Measurements from ENCODE around the gene KCNJ9. TPM values are rescaled to one million over a fixed set of nuclear protein-coding genes. Genes with fewer than 3 reads are reported as not detected.

The KCNJ9 gene
- total and polyA plus RNA-seq, 10 of the 15 experiments (the other 5 are each of a cell fraction or from before 2014, with no cell fraction given) = 0.12 TPM; not detected in 9

DNA sequence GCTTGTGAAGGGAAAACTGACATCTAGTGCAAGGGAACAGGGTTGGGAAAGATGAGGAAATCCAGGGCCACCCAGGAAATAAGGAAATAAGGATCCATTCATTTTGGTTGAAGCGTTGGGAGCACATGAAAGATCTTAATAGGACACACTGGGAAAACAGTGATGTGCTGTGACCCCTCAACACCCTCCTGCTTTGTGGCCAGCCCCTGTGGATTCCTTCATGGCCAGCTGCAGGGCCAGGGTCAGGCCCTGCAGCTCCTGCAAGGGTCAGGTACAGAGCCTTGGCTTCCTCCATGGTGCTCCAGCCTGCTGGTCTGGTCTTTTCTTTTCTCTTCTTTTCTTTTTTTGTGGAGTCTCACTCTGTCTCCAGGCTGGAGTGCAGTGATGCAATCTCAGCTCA is 30.7 kb upstream of the KCNJ9 start:
- Histone ChIP-seq H3K27ac (ENCODE audit: control insufficient read depth, insufficient read depth) (no peak overlapping the region), H3K27me3 (replicated peaks in 1 of 2; ENCODE audit: control insufficient read depth in 2 of 2, insufficient read depth in 2 of 2, low read length in 1 of 2) (peaks cover 3 to 8% of the 10 kb centered on the region in 2 experiments), H4K20me1 (ENCODE audit: control insufficient read depth, insufficient read depth) (no peaks in the 10 kb centered on the region), H3K4me3 (no peak overlapping the region), H2AFZ (ENCODE audit: control insufficient read depth, low read depth, low read length) (no peak overlapping the region), H3K36me3 (ENCODE audit: control insufficient read depth in 2 of 2, insufficient read depth in 2 of 2, low read length in 1 of 2) (no peaks in the 10 kb centered on the region), H3K4me2 (ENCODE audit: control insufficient read depth, insufficient read depth) (no peak overlapping the region), H3K9me3 (replicated peaks; ENCODE audit: control insufficient read depth, insufficient read depth, low read length) (no peaks in the 10 kb centered on the region), H3K79me2 (ENCODE audit: control insufficient read depth, insufficient read depth, low read length) (no peaks in the 10 kb centered on the region), H3K4me1 (ENCODE audit: control insufficient read depth, insufficient read depth, low read length) (peaks cover 11% of the 10 kb centered on the region), H3K9ac (ENCODE audit: control insufficient read depth, insufficient read depth, low read length) (no peak overlapping the region)
- ChIA-PET CTCF (interaction anchor here (1.1 to 49.8 kb wide), 3 partner anchors 34 to 327 kb away, joined by 3 to 1035 read pairs (median 5); partner anchors contain the start of genes IGSF8, KCNJ10 and KCNJ9), SMC1A (ENCODE audit: uncharacterized antibody, unreplicated experiment) (no interaction called here), RAD21 (ENCODE audit: unreplicated experiment) (no interaction called here), POLR2A (no interaction called here)
- BruUV-seq (replicated peaks) = no TSS peak
- no peak for FAIRE-seq
- ATAC-seq = no peak
- no peak for DNase-seq (ENCODE audit: low read depth, low spot score)
- intact Hi-C loops (cut with micrococcal nuclease; ENCODE audit: unreplicated experiment) (no loop called here), in situ Hi-C loops (cut with MboI) (no loop called here)
- WGBS (ENCODE audit: insufficient coverage, insufficient replicate concordance, low lambda C conversion rate, missing lambda C conversion rate) = 71% methylated on average over 1 of the region's 1 CpG
- TF ChIP-seq ZNF217 (IDR thresholded peaks at IDR 0.05) = no peak
- no peak for TF ChIP-seq ASH2L (IDR thresholded peaks at IDR 0.05; ENCODE audit: borderline replicate concordance, low read depth)
- TF ChIP-seq ZNF274 (IDR thresholded peaks at IDR 0.05; ENCODE audit: insufficient read depth, insufficient read length) = no peak
- TF ChIP-seq, protein P1, sequence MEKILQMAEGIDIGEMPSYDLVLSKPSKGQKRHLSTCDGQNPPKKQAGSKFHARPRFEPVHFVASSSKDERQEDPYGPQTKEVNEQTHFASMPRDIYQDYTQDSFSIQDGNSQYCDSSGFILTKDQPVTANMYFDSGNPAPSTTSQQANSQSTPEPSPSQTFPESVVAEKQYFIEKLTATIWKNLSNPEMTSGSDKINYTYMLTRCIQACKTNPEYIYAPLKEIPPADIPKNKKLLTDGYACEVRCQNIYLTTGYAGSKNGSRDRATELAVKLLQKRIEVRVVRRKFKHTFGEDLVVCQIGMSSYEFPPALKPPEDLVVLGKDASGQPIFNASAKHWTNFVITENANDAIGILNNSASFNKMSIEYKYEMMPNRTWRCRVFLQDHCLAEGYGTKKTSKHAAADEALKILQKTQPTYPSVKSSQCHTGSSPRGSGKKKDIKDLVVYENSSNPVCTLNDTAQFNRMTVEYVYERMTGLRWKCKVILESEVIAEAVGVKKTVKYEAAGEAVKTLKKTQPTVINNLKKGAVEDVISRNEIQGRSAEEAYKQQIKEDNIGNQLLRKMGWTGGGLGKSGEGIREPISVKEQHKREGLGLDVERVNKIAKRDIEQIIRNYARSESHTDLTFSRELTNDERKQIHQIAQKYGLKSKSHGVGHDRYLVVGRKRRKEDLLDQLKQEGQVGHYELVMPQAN (conservative IDR thresholded peaks at IDR 0.05) = no peak
- TF ChIP-seq FOXK2 (IDR thresholded peaks at IDR 0.05) = no peak
- TF ChIP-seq CREB1 (IDR thresholded peaks at IDR 0.05; ENCODE audit: low read depth) = no peak
- no peak for TF ChIP-seq NFYB (IDR thresholded peaks at IDR 0.05; ENCODE audit: insufficient read depth, low read depth, low read length)
- no peak for TF ChIP-seq HDAC6 (IDR thresholded peaks at IDR 0.05; ENCODE audit: unreplicated experiment)
- no peak for TF ChIP-seq KAT2A (conservative IDR thresholded peaks at IDR 0.05; ENCODE audit: control insufficient read depth, low read depth, low read length)
- TF ChIP-seq, protein P2, sequence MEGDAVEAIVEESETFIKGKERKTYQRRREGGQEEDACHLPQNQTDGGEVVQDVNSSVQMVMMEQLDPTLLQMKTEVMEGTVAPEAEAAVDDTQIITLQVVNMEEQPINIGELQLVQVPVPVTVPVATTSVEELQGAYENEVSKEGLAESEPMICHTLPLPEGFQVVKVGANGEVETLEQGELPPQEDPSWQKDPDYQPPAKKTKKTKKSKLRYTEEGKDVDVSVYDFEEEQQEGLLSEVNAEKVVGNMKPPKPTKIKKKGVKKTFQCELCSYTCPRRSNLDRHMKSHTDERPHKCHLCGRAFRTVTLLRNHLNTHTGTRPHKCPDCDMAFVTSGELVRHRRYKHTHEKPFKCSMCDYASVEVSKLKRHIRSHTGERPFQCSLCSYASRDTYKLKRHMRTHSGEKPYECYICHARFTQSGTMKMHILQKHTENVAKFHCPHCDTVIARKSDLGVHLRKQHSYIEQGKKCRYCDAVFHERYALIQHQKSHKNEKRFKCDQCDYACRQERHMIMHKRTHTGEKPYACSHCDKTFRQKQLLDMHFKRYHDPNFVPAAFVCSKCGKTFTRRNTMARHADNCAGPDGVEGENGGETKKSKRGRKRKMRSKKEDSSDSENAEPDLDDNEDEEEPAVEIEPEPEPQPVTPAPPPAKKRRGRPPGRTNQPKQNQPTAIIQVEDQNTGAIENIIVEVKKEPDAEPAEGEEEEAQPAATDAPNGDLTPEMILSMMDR (IDR thresholded peaks at IDR 0.05 in 2 of 3, conservative IDR thresholded peaks at IDR 0.05 in 1 of 3; ENCODE audit: control insufficient read depth in 2 of 3, extremely low read depth in 1 of 3, insufficient read depth in 1 of 3, low read depth in 3 of 3, low read length in 3 of 3) = no peak
- TF ChIP-seq, protein P3, sequence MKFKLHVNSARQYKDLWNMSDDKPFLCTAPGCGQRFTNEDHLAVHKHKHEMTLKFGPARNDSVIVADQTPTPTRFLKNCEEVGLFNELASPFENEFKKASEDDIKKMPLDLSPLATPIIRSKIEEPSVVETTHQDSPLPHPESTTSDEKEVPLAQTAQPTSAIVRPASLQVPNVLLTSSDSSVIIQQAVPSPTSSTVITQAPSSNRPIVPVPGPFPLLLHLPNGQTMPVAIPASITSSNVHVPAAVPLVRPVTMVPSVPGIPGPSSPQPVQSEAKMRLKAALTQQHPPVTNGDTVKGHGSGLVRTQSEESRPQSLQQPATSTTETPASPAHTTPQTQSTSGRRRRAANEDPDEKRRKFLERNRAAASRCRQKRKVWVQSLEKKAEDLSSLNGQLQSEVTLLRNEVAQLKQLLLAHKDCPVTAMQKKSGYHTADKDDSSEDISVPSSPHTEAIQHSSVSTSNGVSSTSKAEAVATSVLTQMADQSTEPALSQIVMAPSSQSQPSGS (IDR thresholded peaks at IDR 0.05; ENCODE audit: low read length) = no peak
- no peak for TF ChIP-seq ZNF24 (IDR thresholded peaks at IDR 0.05)
- no peak for TF ChIP-seq POLR2A (IDR thresholded peaks at IDR 0.05; ENCODE audit: low read depth, low read length)
- TF ChIP-seq, protein P4, sequence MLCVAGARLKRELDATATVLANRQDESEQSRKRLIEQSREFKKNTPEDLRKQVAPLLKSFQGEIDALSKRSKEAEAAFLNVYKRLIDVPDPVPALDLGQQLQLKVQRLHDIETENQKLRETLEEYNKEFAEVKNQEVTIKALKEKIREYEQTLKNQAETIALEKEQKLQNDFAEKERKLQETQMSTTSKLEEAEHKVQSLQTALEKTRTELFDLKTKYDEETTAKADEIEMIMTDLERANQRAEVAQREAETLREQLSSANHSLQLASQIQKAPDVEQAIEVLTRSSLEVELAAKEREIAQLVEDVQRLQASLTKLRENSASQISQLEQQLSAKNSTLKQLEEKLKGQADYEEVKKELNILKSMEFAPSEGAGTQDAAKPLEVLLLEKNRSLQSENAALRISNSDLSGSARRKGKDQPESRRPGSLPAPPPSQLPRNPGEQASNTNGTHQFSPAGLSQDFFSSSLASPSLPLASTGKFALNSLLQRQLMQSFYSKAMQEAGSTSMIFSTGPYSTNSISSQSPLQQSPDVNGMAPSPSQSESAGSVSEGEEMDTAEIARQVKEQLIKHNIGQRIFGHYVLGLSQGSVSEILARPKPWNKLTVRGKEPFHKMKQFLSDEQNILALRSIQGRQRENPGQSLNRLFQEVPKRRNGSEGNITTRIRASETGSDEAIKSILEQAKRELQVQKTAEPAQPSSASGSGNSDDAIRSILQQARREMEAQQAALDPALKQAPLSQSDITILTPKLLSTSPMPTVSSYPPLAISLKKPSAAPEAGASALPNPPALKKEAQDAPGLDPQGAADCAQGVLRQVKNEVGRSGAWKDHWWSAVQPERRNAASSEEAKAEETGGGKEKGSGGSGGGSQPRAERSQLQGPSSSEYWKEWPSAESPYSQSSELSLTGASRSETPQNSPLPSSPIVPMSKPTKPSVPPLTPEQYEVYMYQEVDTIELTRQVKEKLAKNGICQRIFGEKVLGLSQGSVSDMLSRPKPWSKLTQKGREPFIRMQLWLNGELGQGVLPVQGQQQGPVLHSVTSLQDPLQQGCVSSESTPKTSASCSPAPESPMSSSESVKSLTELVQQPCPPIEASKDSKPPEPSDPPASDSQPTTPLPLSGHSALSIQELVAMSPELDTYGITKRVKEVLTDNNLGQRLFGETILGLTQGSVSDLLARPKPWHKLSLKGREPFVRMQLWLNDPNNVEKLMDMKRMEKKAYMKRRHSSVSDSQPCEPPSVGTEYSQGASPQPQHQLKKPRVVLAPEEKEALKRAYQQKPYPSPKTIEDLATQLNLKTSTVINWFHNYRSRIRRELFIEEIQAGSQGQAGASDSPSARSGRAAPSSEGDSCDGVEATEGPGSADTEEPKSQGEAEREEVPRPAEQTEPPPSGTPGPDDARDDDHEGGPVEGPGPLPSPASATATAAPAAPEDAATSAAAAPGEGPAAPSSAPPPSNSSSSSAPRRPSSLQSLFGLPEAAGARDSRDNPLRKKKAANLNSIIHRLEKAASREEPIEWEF (IDR thresholded peaks at IDR 0.05; ENCODE audit: insufficient replicate concordance, low read depth, low read length) = no peak
